Liver (tissue), 9 donors: ENCODE results near the gene FGF19. TPM values are rescaled to one million over a fixed set of nuclear protein-coding genes. Genes with fewer than 3 reads are reported as not detected.

ENCODE experiments used
- DNase-seq: peaks from one replicate; pipeline ENCODE4 v3.0.0-alpha.2; 2017; ENCODE audit warnings: low spot score
- H3K27ac ChIP-seq, 2 donors: one replicate each; pipeline ENCODE4 v1.7.0; 2013; ENCODE audit warnings: inconsistent platforms in 2 of 2, low read length in 2 of 2, control low read depth in 1 of 2, low read depth in 1 of 2, mild to moderate bottlenecking in 1 of 2
- H3K27me3 ChIP-seq, 4 donors: one replicate each; pipeline versions ENCODE4 v1.6.1 to v1.7.0; 2013; ENCODE audit warnings: low read length in 3 of 4, inconsistent platforms in 1 of 4, mild to moderate bottlenecking in 1 of 4, moderate library complexity in 1 of 4; ENCODE audit not compliant: control insufficient read depth in 4 of 4, insufficient read depth in 4 of 4
- H3K36me3 ChIP-seq, 4 donors: one replicate each; pipeline versions ENCODE4 v1.6.1 to v1.7.0; 2013; ENCODE audit warnings: low read length in 3 of 4, mild to moderate bottlenecking in 3 of 4, low read depth in 1 of 4, moderate library complexity in 1 of 4; ENCODE audit not compliant: control insufficient read depth in 4 of 4, insufficient read depth in 3 of 4
- H3K4me1 ChIP-seq, 4 donors: one replicate each; pipeline versions ENCODE4 v1.6.1 to v1.7.0; 2013; ENCODE audit warnings: low read length in 3 of 4, mild to moderate bottlenecking in 3 of 4, moderate library complexity in 1 of 4; ENCODE audit not compliant: control insufficient read depth in 4 of 4, insufficient read depth in 4 of 4
- H3K4me3 ChIP-seq, 3 donors: one replicate each; pipeline versions ENCODE4 v1.6.1 to v1.7.0; 2013; ENCODE audit warnings: low read length in 3 of 3, control low read depth in 1 of 3, low read depth in 1 of 3, mild to moderate bottlenecking in 1 of 3
- H3K9ac ChIP-seq, 2 donors: one replicate each; pipeline ENCODE4 v1.7.0; 2013; ENCODE audit warnings: low read length in 2 of 2, mild to moderate bottlenecking in 2 of 2, moderate library complexity in 2 of 2, control low read depth in 1 of 2, low read depth in 1 of 2
- H3K9me3 ChIP-seq, 4 donors: one replicate each; pipeline versions ENCODE4 v1.6.1 to v1.7.0; 2013; ENCODE audit warnings: low read length in 3 of 4; ENCODE audit not compliant: control insufficient read depth in 4 of 4
- ATF3 ChIP-seq: IDR thresholded peaks from 2 replicates; pipeline ENCODE4 v1.6.1; 2016; ENCODE audit warnings: antibody characterized with exemption
- CTCF ChIP-seq: fragments of 150-350 bp; IDR thresholded peaks from 2 replicates; pipeline ENCODE4 v1.5.1; 2017; ENCODE audit warnings: improper control_type of control experiment, low read depth, low read length; ENCODE audit not compliant: missing input control
- EGR1 ChIP-seq, 2 donors: IDR thresholded peaks; 2 replicates each; pipeline ENCODE4 v1.6.1; 2016 to 2018; ENCODE audit warnings: antibody characterized with exemption in 2 of 2, low read depth in 2 of 2
- FOXA1 ChIP-seq: IDR thresholded peaks from 2 replicates; pipeline ENCODE4 v1.6.1; 2016; ENCODE audit warnings: antibody characterized with exemption
- FOXA2 ChIP-seq: IDR thresholded peaks from 2 replicates; pipeline ENCODE4 v1.6.1; 2016; ENCODE audit warnings: antibody characterized with exemption
- GABPA ChIP-seq, 2 donors: IDR thresholded peaks in 1 of 2; conservative IDR thresholded peaks in 1 of 2; 2 replicates each; pipeline ENCODE4 v1.6.1; 2016; ENCODE audit warnings: antibody characterized with exemption in 2 of 2, mild to moderate bottlenecking in 1 of 2, moderate library complexity in 1 of 2
- HNF4A ChIP-seq, 2 donors: conservative IDR thresholded peaks; 2 replicates each; pipeline ENCODE4 v1.6.1; 2016; ENCODE audit warnings: antibody characterized with exemption in 2 of 2, mild to moderate bottlenecking in 2 of 2
- HNF4G ChIP-seq: IDR thresholded peaks from 2 replicates; pipeline ENCODE4 v1.6.1; 2016; ENCODE audit warnings: antibody characterized with exemption
- JUND ChIP-seq, 2 donors: IDR thresholded peaks; 2 replicates each; pipeline ENCODE4 v1.6.1; 2016; ENCODE audit warnings: antibody characterized with exemption in 2 of 2
- MAX ChIP-seq: IDR thresholded peaks from 2 replicates; pipeline ENCODE4 v1.6.1; 2016; ENCODE audit warnings: antibody characterized with exemption
- NR2F2 ChIP-seq: IDR thresholded peaks from 2 replicates; pipeline ENCODE4 v1.6.1; 2016; ENCODE audit warnings: antibody characterized with exemption
- RAD21 ChIP-seq, 2 donors: IDR thresholded peaks; 2 replicates each; pipeline ENCODE4 v1.6.1; 2016; ENCODE audit warnings: antibody characterized with exemption in 2 of 2, mild to moderate bottlenecking in 2 of 2
- REST ChIP-seq: IDR thresholded peaks from 2 replicates; pipeline ENCODE4 v1.6.1; 2016; ENCODE audit warnings: antibody characterized with exemption, mild to moderate bottlenecking
- RXRA ChIP-seq, 2 donors: IDR thresholded peaks; 2 replicates each; pipeline ENCODE4 v1.6.1; 2017 to 2018; ENCODE audit warnings: antibody characterized with exemption in 2 of 2, mild to moderate bottlenecking in 1 of 2
- TAF1 ChIP-seq: conservative IDR thresholded peaks from 2 replicates; pipeline ENCODE4 v1.6.1; 2016; ENCODE audit warnings: antibody characterized with exemption, mild to moderate bottlenecking
- YY1 ChIP-seq: IDR thresholded peaks from 2 replicates; pipeline ENCODE4 v1.6.1; 2016; ENCODE audit warnings: antibody characterized with exemption, mild to moderate bottlenecking
- ZBTB33 ChIP-seq: IDR thresholded peaks from 2 replicates; pipeline ENCODE4 v1.6.1; 2016; ENCODE audit warnings: antibody characterized with exemption
- WGBS: extraction: QIAGEN DNeasy Blood & Tissue Kit; methylation state at CpG from one replicate; pipeline ENCODE4 v1.1.7; 2013; 5-methylcytosine and 5-hydroxymethylcytosine counted together
- polyA plus RNA-seq, 2 donors: library from polyadenylated mRNA; stranded (reverse) in 1 of 2; unstranded in 1 of 2; fragments of 200-250 nt in 1 of 2; fragments of >200 nt in 1 of 2; fragmentation: Nextera tagmentation in 1 of 2; extraction: Ambion mirVana in 1 of 2; gene quantifications; one replicate each; pipeline versions ENCODE4 v1.2.1 to v1.2.3, GENCODE V29; 2013 to 2015
- total RNA-seq, 2 donors: library from RNA; depleted of rRNA; stranded (reverse); fragments of >200 nt; gene quantifications; one replicate each; pipeline ENCODE4 v1.2.3, GENCODE V29; 2014
- donor health status: healthy.
- donor health status: healthy.
- donor health status: healthy.
- donor health status: healthy.
- donor health status: healthy.

The FGF19 gene
- total and polyA plus RNA-seq, 4 donors = 0.09 TPM; not detected in 3

- DNase-seq = no peak
- no peaks in the 10 kb centered on the region for H3K36me3 ChIP-seq
- 86% methylated on average over 11 of the region's 11 CpGs for WGBS
- H3K27ac ChIP-seq = no peak overlapping the region
- no peaks in the 10 kb centered on the region for H3K9me3 ChIP-seq
- TF ChIP-seq FOXA2 (no peak), GABPA (IDR thresholded peaks at IDR 0.05 in 1 of 2, conservative IDR thresholded peaks at IDR 0.05 in 1 of 2) (no peak), HNF4G (no peak), ATF3 (no peak), MAX (no peak), RAD21 (IDR thresholded peaks at IDR 0.05) (no peak), EGR1 (IDR thresholded peaks at IDR 0.05; ENCODE audit: low read depth in 2 of 2) (no peak), REST (no peak), TAF1 (no peak), ZBTB33 (no peak), CTCF (no peak), RXRA (IDR thresholded peaks at IDR 0.05) (no peak), HNF4A (conservative IDR thresholded peaks at IDR 0.05) (no peak), YY1 (no peak)
- H3K4me1 ChIP-seq = no peaks in the 10 kb centered on the region
- no peak overlapping the region for H3K9ac ChIP-seq
- no peak overlapping the region for H3K4me3 ChIP-seq
- peaks cover 0 to 3% (median 1%) of the 10 kb centered on the region in 4 donors for H3K27me3 ChIP-seq
These were observed 12.3 kb upstream of the FGF19 start for GRCh38 chr11:69716099-69716498.

- no peak overlapping the region for H3K4me3 ChIP-seq
- TF ChIP-seq NR2F2 (no peak), RXRA (IDR thresholded peaks at IDR 0.05) (no peak), JUND (IDR thresholded peaks at IDR 0.05) (no peak), EGR1 (IDR thresholded peaks at IDR 0.05; ENCODE audit: low read depth in 2 of 2) (no peak), FOXA1 (no peak), ZBTB33 (no peak), GABPA (IDR thresholded peaks at IDR 0.05 in 1 of 2, conservative IDR thresholded peaks at IDR 0.05 in 1 of 2) (no peak), YY1 (no peak), MAX (no peak)
- H3K36me3 ChIP-seq = no peaks in the 10 kb centered on the region
- H3K27me3 ChIP-seq = peaks cover 0 to 3% (median 1%) of the 10 kb centered on the region in 4 donors
- H3K27ac ChIP-seq = no peak overlapping the region
- no peaks in the 10 kb centered on the region for H3K9me3 ChIP-seq
- H3K9ac ChIP-seq = no peak overlapping the region
- DNase-seq = no peak
- no peaks in the 10 kb centered on the region for H3K4me1 ChIP-seq
- 87% methylated on average over 19 of the region's 19 CpGs for WGBS
These were observed 11.6 kb upstream of the FGF19 start for GRCh38 chr11:69715446-69715845.
